NT2/D1 (cell line): ENCODE measurements around the gene CEACAM6.

ENCODE experiments used
- SUZ12 ChIP-seq: IDR thresholded peaks from 2 replicates; pipeline ENCODE4 v1.6.1; 2011; ENCODE audit not compliant: insufficient read length, insufficient read depth; ENCODE audit errors: extremely low read depth
- YY1 ChIP-seq: IDR thresholded peaks from 2 replicates; pipeline ENCODE4 v1.6.1; 2011; ENCODE audit not compliant: insufficient read length, insufficient read depth
- ZNF274 ChIP-seq: IDR thresholded peaks from 2 replicates; pipeline ENCODE4 v1.6.1; 2011; ENCODE audit warnings: mild to moderate bottlenecking, low read depth, low read length

DNA sequence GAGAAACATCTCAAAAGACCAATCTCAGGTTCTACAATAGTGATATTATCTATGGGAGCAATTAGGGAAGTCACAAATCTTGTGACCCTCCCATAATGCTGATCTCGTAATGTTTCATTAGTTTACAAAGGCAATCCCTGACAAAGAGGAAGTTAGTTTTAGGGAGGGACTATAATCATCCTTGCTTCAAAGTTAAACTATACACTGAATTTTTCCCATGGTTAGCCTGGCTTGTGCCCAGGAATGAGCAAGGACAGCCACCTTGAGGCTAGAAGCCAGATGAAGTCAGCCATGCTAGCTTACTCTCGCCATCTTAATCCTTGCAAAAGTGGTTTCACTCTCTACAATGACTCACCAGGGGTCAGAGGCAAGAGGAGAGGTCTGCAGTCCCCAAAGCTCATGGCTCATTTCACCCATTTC, 46.5 kb downstream of the CEACAM6 start:
- TF ChIP-seq ZNF274 (no peak), YY1 (no peak), SUZ12 (no peak)
